ENCODE results near the gene RASEF. TPM values are rescaled to one million over a fixed set of nuclear protein-coding genes. Genes with fewer than 3 reads are reported as not detected.

RASEF gene
- total and polyA plus RNA-seq, 4 donors = 0.06 to 2.0 (median 0.14) TPM

- ATAC-seq (ENCODE audit: low FRiP score) (no peak), DNase-seq (no peak)
- intact Hi-C loops (cut with DNase I) = no loop called here
Measured at GRCh38 chr9:83012922-83013838, 49.8 kb downstream of the RASEF start.

GRCh38 chr9:83012168-83012921 lies 50.6 kb downstream of the RASEF start:
- Histone ChIP-seq H3K27ac (ENCODE audit: low read depth in 1 of 2, low read length in 2 of 2) (no peak overlapping the region), H3K4me3 (ENCODE audit: low read length in 2 of 2) (no peak overlapping the region), H3K9me3 (ENCODE audit: control insufficient read depth, low read length) (peaks cover 2% of the 10 kb centered on the region), H3K36me3 (ENCODE audit: control insufficient read depth in 1 of 2, insufficient read depth in 2 of 2, low read length in 1 of 2) (no peaks in the 10 kb centered on the region), H3K27me3 (ENCODE audit: control insufficient read depth in 1 of 2, insufficient read depth in 2 of 2, low read length in 1 of 2) (no peaks in the 10 kb centered on the region), H3K4me1 (ENCODE audit: control insufficient read depth in 1 of 2, insufficient read depth in 2 of 2, low read length in 2 of 2) (peaks cover 0 to 3% of the 10 kb centered on the region in 2 donors)
- 12 to 17% methylated on average over 4 of the region's 4 CpGs for WGBS, 2 donors
- intact Hi-C loops (cut with DNase I) = no loop called here
- ATAC-seq (ENCODE audit: low FRiP score) = no peak
- DNase-seq = no peak

More at GRCh38 chr9:83012922-83013838, 49.8 kb downstream of the RASEF start:
- peaks cover 0 to 3% of the 10 kb centered on the region in 2 donors for H3K4me1 ChIP-seq (ENCODE audit: control insufficient read depth in 1 of 2, insufficient read depth in 2 of 2, low read length in 2 of 2)
- peaks cover 2% of the 10 kb centered on the region for H3K9me3 ChIP-seq (ENCODE audit: control insufficient read depth, low read length)
- no peak overlapping the region for H3K27ac ChIP-seq (ENCODE audit: low read depth in 1 of 2, low read length in 2 of 2)
- H3K36me3 ChIP-seq (ENCODE audit: control insufficient read depth in 1 of 2, insufficient read depth in 2 of 2, low read length in 1 of 2) = no peaks in the 10 kb centered on the region
- H3K4me3 ChIP-seq (ENCODE audit: low read length in 2 of 2) = no peak overlapping the region
- WGBS, 2 donors = 16 to 25% methylated on average over 7 of the region's 7 CpGs
- H3K27me3 ChIP-seq (ENCODE audit: control insufficient read depth in 1 of 2, insufficient read depth in 2 of 2, low read length in 1 of 2) = no peaks in the 10 kb centered on the region

- H3K36me3 ChIP-seq (ENCODE audit: control insufficient read depth in 1 of 2, insufficient read depth in 2 of 2, low read length in 1 of 2) = no peaks in the 10 kb centered on the region
- H3K27ac ChIP-seq (ENCODE audit: low read depth in 1 of 2, low read length in 2 of 2) = no peak overlapping the region
- no peaks in the 10 kb centered on the region for H3K9me3 ChIP-seq (ENCODE audit: control insufficient read depth, low read length)
- no peaks in the 10 kb centered on the region for H3K27me3 ChIP-seq (ENCODE audit: control insufficient read depth in 1 of 2, insufficient read depth in 2 of 2, low read length in 1 of 2)
- no peak for DNase-seq
- no peak for ATAC-seq (ENCODE audit: low FRiP score)
- intact Hi-C loops (cut with DNase I) = no loop called here
- no peak overlapping the region for H3K4me3 ChIP-seq (ENCODE audit: low read length in 2 of 2)
- H3K4me1 ChIP-seq (ENCODE audit: control insufficient read depth in 1 of 2, insufficient read depth in 2 of 2, low read length in 2 of 2) = peaks cover 0 to 3% of the 10 kb centered on the region in 2 donors
Measured at GRCh38 chr9:83011611-83012010, 51.3 kb downstream of the RASEF start.

- 92 to 93% methylated on average over 9 of the region's 9 CpGs for WGBS, 2 donors
- Histone ChIP-seq H3K36me3 (ENCODE audit: control insufficient read depth in 1 of 2, insufficient read depth in 2 of 2, low read length in 1 of 2) (no peaks in the 10 kb centered on the region), H3K27me3 (ENCODE audit: control insufficient read depth in 1 of 2, insufficient read depth in 2 of 2, low read length in 1 of 2) (no peaks in the 10 kb centered on the region), H3K4me1 (ENCODE audit: control insufficient read depth in 1 of 2, insufficient read depth in 2 of 2, low read length in 2 of 2) (peaks cover 0 to 3% of the 10 kb centered on the region in 2 donors), H3K4me3 (ENCODE audit: low read length in 2 of 2) (no peak overlapping the region), H3K27ac (ENCODE audit: low read depth in 1 of 2, low read length in 2 of 2) (no peak overlapping the region), H3K9me3 (ENCODE audit: control insufficient read depth, low read length) (no peaks in the 10 kb centered on the region)
- ATAC-seq (ENCODE audit: low FRiP score) = no peak
- no peak for DNase-seq
- intact Hi-C loops (cut with DNase I) = no loop called here
Measured at GRCh38 chr9:83007521-83008300, 55.2 kb downstream of the RASEF start.

- Histone ChIP-seq H3K36me3 (ENCODE audit: control insufficient read depth in 1 of 2, insufficient read depth in 2 of 2, low read length in 1 of 2) (no peaks in the 10 kb centered on the region), H3K9me3 (ENCODE audit: control insufficient read depth, low read length) (no peaks in the 10 kb centered on the region), H3K4me1 (ENCODE audit: control insufficient read depth in 1 of 2, insufficient read depth in 2 of 2, low read length in 2 of 2) (peaks cover 0 to 3% of the 10 kb centered on the region in 2 donors), H3K27ac (ENCODE audit: low read depth in 1 of 2, low read length in 2 of 2) (no peak overlapping the region), H3K27me3 (ENCODE audit: control insufficient read depth in 1 of 2, insufficient read depth in 2 of 2, low read length in 1 of 2) (no peaks in the 10 kb centered on the region), H3K4me3 (ENCODE audit: low read length in 2 of 2) (no peak overlapping the region)
- ATAC-seq (ENCODE audit: low FRiP score) = no peak
- no peak for DNase-seq
- intact Hi-C loops (cut with DNase I) = no loop called here
Measured at GRCh38 chr9:83006378-83006777, 56.6 kb downstream of the RASEF start.

GRCh38 chr9:83005963-83006362 lies 57.0 kb downstream of the RASEF start:
- no peaks in the 10 kb centered on the region for H3K27me3 ChIP-seq (ENCODE audit: control insufficient read depth in 1 of 2, insufficient read depth in 2 of 2, low read length in 1 of 2)
- WGBS, 2 donors = 92 to 97% methylated on average over 2 of the region's 2 CpGs
- H3K4me1 ChIP-seq (ENCODE audit: control insufficient read depth in 1 of 2, insufficient read depth in 2 of 2, low read length in 2 of 2) = peaks cover 0 to under 1% of the 10 kb centered on the region in 2 donors
- DNase-seq (no peak), ATAC-seq (ENCODE audit: low FRiP score) (no peak)
- no peaks in the 10 kb centered on the region for H3K36me3 ChIP-seq (ENCODE audit: control insufficient read depth in 1 of 2, insufficient read depth in 2 of 2, low read length in 1 of 2)
- H3K9me3 ChIP-seq (ENCODE audit: control insufficient read depth, low read length) = no peaks in the 10 kb centered on the region
- intact Hi-C loops (cut with DNase I) = no loop called here
- no peak overlapping the region for H3K27ac ChIP-seq (ENCODE audit: low read depth in 1 of 2, low read length in 2 of 2)
- H3K4me3 ChIP-seq (ENCODE audit: low read length in 2 of 2) = no peak overlapping the region

GRCh38 chr9:83005361-83005760 lies 57.6 kb downstream of the RASEF start:
- DNase-seq (no peak), ATAC-seq (ENCODE audit: low FRiP score) (no peak)
- intact Hi-C loops (cut with DNase I) = no loop called here
- WGBS, 2 donors = 95 to 97% methylated on average over 1 of the region's 1 CpG
- Histone ChIP-seq H3K4me1 (ENCODE audit: control insufficient read depth in 1 of 2, insufficient read depth in 2 of 2, low read length in 2 of 2) (no peaks in the 10 kb centered on the region), H3K4me3 (ENCODE audit: low read length in 2 of 2) (no peak overlapping the region), H3K27ac (ENCODE audit: low read depth in 1 of 2, low read length in 2 of 2) (no peak overlapping the region), H3K9me3 (ENCODE audit: control insufficient read depth, low read length) (no peaks in the 10 kb centered on the region), H3K36me3 (ENCODE audit: control insufficient read depth in 1 of 2, insufficient read depth in 2 of 2, low read length in 1 of 2) (no peaks in the 10 kb centered on the region), H3K27me3 (ENCODE audit: control insufficient read depth in 1 of 2, insufficient read depth in 2 of 2, low read length in 1 of 2) (no peaks in the 10 kb centered on the region)

- intact Hi-C loops (cut with DNase I) = no loop called here
- ATAC-seq (ENCODE audit: low FRiP score) (no peak), DNase-seq (no peak)
- H3K27me3 ChIP-seq (ENCODE audit: control insufficient read depth in 1 of 2, insufficient read depth in 2 of 2, low read length in 1 of 2) = no peaks in the 10 kb centered on the region
- H3K36me3 ChIP-seq (ENCODE audit: control insufficient read depth in 1 of 2, insufficient read depth in 2 of 2, low read length in 1 of 2) = no peaks in the 10 kb centered on the region
- 98 to 100% methylated on average over 2 of the region's 2 CpGs for WGBS, 2 donors
- no peak overlapping the region for H3K4me3 ChIP-seq (ENCODE audit: low read length in 2 of 2)
- no peak overlapping the region for H3K27ac ChIP-seq (ENCODE audit: low read depth in 1 of 2, low read length in 2 of 2)
- peaks cover 1% of the 10 kb centered on the region for H3K9me3 ChIP-seq (ENCODE audit: control insufficient read depth, low read length)
- H3K4me1 ChIP-seq (ENCODE audit: control insufficient read depth in 1 of 2, insufficient read depth in 2 of 2, low read length in 2 of 2) = no peaks in the 10 kb centered on the region
Measured at GRCh38 chr9:83002329-83002728, 60.6 kb downstream of the RASEF start.
